ENCODE data around the gene TMEM190. TPM values are rescaled to one million over a fixed set of nuclear protein-coding genes. Genes with fewer than 3 reads are reported as not detected.

Gene TMEM190
- total RNA-seq, 4 donors from 2014 or later, result 2.7 TPM; not detected in 3

GRCh38 chr19:55384131-55384919, 7.7 kb downstream of the TMEM190 start, which contains the start of gene TMEM238:
TSS of gene TMEM238 (minus strand) at chr19:55384292. CDS start at chr19:55384259, 33 bp downstream.
- Histone ChIP-seq H3K4me1 (peaks cover 0 to 49% (median 37%) of the 10 kb centered on the region in 4 donors), H3K9me3 (no peaks in the 10 kb centered on the region), H3K4me3 (peak within 1 kb of the TSS; percentile 69 to 95 (median 92)), H3K36me3 (peaks cover 0 to 25% (median 12%) of the 10 kb centered on the region in 3 donors), H3K27ac (peak within 1 kb of the TSS; percentile 79 to 97 (median 92)), H3K27me3 (no peaks in the 10 kb centered on the region)
- peak in 1 of 2 donors; percentile 14 for DNase-seq (ENCODE audit: low spot score in 2 of 2)
- no peak for TF ChIP-seq POLR2A (IDR thresholded peaks at IDR 0.05)
- no peak for TF ChIP-seq EP300 (IDR thresholded peaks at IDR 0.05)
- no peak for TF ChIP-seq CTCF (IDR thresholded peaks at IDR 0.05)
- WGBS, 2 donors, result 28 to 31% methylated on average over 25 to 27 of the region's 72 CpGs

DNA sequence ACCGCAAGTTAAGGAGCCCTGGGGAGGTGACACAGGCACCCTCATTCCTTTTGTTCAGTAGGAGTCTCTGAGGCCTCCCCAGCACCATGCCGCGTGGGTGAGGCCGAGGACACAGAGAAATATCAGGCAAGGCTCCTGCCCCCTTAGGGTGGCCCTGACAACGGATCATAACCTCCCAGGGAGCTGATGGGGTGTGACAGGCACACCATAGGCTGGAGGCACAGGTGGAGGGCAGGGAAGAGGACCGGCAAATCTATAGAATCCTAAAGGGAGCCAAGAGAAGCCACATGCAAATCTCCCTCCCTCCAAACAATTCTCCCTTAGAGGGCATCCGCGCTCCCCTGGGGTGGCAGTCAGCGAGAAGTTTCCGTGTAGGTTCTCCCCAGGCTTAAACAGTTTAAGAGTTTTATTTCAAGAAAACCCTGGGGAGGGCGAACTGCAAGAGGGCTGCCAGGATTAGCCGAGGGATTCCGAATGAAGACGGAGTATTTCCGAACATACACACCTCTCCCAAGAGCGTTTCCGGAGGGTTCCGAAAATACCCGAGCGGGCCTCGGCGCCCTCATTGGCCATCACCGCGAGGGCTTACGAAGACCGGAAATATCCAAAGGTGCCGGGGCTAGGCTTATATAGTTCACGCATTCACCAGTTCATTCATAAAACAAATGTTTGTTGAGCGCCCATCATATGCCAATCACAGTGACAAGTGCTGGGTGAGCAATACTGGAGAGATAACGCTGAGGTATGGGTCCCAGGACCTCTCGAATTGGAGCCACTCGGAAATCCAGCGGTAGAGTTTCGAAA, 8.5 kb downstream of the TMEM190 start:
- Histone ChIP-seq H3K4me3 (peak overlapping the region; percentile 69 to 95 (median 92)), H3K4me1 (peaks cover 0 to 57% (median 37%) of the 10 kb centered on the region in 4 donors), H3K27me3 (no peaks in the 10 kb centered on the region), H3K36me3 (peaks cover 0 to 33% (median 12%) of the 10 kb centered on the region in 3 donors), H3K9me3 (no peaks in the 10 kb centered on the region), H3K27ac (peak overlapping the region; percentile 79 to 97 (median 92))
- DNase-seq (ENCODE audit: low spot score in 2 of 2), result peak; percentile 98 to 99
- TF ChIP-seq EP300 (IDR thresholded peaks at IDR 0.05) (no peak), POLR2A (IDR thresholded peaks at IDR 0.05) (no peak), CTCF (IDR thresholded peaks at IDR 0.05) (no peak)
- 5 to 6% methylated on average over 32 to 34 of the region's 34 CpGs for WGBS, 2 donors

- Histone ChIP-seq H3K36me3 (peaks cover 0 to 41% (median 12%) of the 10 kb centered on the region in 3 donors), H3K4me1 (peaks cover 0 to 62% (median 37%) of the 10 kb centered on the region in 4 donors), H3K9me3 (no peaks in the 10 kb centered on the region), H3K4me3 (peak within 1 kb of the TSS; percentile 69 to 95 (median 92)), H3K27me3 (no peaks in the 10 kb centered on the region), H3K27ac (peak within 1 kb of the TSS; percentile 79 to 97 (median 92))
- WGBS, 2 donors, result 0 to 1% methylated on average over 43 to 59 of the region's 68 CpGs
- peak; percentile 88 to 100 for TF ChIP-seq EP300 (IDR thresholded peaks at IDR 0.05)
- peak in 2 of 5 experiments; percentile 10 to 26 for TF ChIP-seq CTCF (IDR thresholded peaks at IDR 0.05)
- TF ChIP-seq POLR2A (IDR thresholded peaks at IDR 0.05), result peak; percentile 96
- peak; percentile 96 to 99 for DNase-seq (ENCODE audit: low spot score in 2 of 2)
Measured at GRCh38 chr19:55385724-55386492, 9.3 kb downstream of the TMEM190 start, which contains the start of gene RPL28. TSS of gene RPL28 (plus strand) at chr19:55385932. CDS start at chr19:55386358, 426 bp downstream.

- 3 to 4% methylated on average over 18 to 32 of the region's 33 CpGs for WGBS, 2 donors
- H3K4me1 ChIP-seq, result peaks cover 0 to 68% (median 37%) of the 10 kb centered on the region in 4 donors
Measured at GRCh38 chr19:55386493-55386971, 9.9 kb downstream of the TMEM190 start.

More at GRCh38 chr19:55386493-55386971, 9.9 kb downstream of the TMEM190 start:
- Histone ChIP-seq H3K27me3 (no peaks in the 10 kb centered on the region), H3K36me3 (peaks cover 0 to 47% (median 12%) of the 10 kb centered on the region in 3 donors), H3K9me3 (no peaks in the 10 kb centered on the region), H3K4me3 (peak overlapping the region; percentile 69 to 95 (median 92)), H3K27ac (peak overlapping the region; percentile 79 to 97 (median 92))
- TF ChIP-seq POLR2A (IDR thresholded peaks at IDR 0.05) (no peak), CTCF (IDR thresholded peaks at IDR 0.05) (no peak), EP300 (IDR thresholded peaks at IDR 0.05) (no peak)
- DNase-seq (ENCODE audit: low spot score in 2 of 2), result no peak

Measured in tibial nerve (tissue), 4 donors.